Activated naive CD4-positive, alpha-beta T cell treated with anti-CD3 and anti-CD28 coated beads, Interleukin-2, amount 50 U/mL, for 16 hours (primary cell): Measurements from ENCODE around the gene PRPS1.
"Not testable (repeated sequence)": the region's sequence is repeated elsewhere in the genome, so short reads cannot be mapped to it uniquely, and the experiment has no call there.

Experiments
- DNase-seq: peaks from one replicate; pipeline ENCODE4 v3.0.0-alpha.2; 2020

PRPS1 gene

DNA sequence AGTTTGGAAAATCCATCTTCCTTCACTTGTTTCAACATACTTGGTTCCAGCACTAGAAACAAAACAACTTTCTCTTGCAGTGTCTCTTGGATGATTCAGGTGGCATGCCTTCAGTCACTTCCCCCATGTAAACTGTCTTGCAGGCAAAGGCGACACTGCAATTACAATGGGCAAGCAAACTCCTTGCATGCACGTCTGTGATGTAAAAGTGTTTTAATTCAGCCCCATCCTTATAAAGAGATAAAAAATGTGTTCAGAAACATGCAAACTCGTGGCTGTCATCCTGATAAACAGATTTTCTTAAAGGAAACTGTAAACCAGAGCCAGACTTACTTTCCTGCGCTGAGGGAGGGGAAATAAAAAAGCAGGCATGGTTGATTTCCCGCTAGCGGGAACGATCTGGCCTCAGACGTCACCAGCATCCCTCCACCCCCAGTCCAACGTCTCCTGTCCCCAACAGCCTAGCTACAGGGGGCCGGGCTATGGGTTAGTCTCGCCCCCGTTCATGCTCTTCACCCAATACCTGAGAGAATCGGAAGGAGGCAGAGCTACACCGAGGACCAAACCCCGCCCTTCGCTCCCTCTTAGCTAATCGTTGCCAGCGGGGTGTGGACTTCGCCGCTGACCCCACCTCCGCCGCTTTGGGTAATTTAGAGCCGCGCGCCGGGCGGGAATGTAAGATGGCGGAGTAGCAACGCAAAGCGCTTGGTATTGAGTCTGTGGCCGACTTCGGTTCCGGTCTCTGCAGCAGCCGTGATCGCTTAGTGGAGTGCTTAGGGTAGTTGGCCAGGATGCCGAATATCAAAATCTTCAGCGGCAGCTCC, at the start of gene PRPS1:
TSS of gene PRPS1 (plus strand) at position 673 of the 824 bp plus-strand sequence. CDS start at position 792, 119 bp downstream.
- DNase-seq, result peak; percentile 89

DNA sequence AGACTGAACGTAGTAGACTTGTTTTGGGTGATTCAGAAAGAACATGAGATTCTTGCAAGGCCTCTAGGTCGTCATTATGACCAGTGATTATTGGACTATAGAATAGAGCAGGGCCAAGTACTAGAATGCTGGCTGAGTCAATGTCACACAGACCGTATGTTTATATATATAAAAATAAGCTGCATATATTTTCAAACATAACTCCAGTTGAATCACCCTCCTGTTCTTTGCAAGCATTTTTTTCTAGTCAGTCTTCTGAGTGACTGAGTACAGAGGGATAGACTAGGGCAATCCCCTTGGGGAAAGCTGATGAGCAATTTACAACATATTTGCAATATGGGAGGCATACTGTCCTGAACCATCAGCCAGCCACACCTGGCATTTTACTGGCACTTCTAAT, 48.4 kb upstream of the PRPS1 start:
- no peak for DNase-seq

DNA sequence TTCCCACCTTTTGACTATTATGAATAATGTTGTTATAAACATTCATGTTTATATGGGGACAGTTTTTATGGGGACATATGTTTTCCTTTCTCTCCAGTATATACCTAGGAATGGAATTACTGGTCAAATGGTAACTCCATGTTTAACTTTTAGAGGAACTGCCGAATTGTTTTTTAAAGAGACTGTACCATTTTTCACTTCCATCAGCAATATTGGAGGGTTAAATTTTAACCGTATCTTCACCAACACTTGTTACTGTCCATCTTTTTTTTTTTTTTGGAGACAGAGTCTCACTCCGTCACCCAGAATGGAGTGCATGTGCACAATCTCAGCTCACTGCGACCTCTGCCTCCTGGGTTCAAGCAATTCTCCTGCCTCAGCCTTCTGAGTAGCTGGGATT, 46.4 kb upstream of the PRPS1 start:
- DNase-seq, result no peak

DNA sequence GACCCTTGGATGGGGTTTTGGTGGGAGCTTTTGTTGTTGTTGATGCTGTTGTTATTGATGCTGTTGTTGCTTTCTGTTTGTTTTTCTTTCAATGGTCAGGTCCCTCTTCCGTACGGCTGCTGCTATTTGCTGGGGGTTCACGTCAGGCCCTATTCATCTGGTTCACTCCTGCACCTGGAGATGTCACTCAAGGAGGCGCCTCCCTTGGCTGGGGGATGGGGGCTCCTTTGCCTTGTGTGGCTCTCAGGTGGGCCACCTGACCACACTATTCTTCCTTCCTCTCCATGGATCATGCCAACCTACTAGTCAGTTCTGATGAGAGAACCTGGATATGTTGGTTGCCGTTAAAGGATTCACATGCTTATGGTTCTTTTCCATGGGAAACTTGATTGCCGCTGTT, 39.1 kb upstream of the PRPS1 start:
- no peak for DNase-seq

DNA sequence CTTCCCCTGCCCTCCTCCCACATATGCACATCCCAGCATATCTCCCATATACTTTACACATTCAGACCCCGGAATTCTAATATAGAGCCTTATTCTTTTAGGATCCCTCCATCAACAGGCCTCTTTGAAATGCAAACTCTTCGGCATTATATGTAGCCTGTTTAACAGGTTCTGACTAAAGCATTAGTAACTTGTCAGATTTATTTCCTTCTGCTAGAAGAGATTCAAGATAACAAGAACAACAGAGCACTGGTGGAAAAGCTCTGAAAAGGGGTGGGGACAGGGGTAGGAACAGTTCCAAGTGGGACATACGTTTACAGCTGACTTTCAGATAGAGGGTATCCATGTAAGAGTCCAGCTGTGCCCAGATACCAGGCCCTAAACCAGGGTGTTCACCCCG, 31.7 kb upstream of the PRPS1 start:
- DNase-seq, result no peak

DNA sequence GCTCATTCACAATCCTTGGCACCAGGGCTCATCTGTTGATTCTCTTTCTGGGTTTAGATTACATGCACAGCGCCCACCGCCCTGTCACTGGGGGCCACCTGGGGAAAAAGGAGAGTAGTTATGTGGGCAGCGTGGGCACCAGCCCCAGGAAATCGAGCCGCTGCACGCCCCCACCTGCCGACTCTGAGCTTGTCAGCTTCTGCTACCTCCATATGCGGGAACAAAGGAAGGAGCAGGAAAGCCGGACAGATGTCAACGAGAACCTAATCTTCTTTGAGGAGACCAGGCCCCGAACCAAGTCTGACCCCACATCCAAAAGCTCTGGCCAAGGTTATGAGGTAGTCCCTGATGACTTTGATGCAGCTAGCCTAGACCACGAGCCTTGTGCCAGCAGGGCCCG, 31.0 kb upstream of the PRPS1 start:
- no peak for DNase-seq

DNA sequence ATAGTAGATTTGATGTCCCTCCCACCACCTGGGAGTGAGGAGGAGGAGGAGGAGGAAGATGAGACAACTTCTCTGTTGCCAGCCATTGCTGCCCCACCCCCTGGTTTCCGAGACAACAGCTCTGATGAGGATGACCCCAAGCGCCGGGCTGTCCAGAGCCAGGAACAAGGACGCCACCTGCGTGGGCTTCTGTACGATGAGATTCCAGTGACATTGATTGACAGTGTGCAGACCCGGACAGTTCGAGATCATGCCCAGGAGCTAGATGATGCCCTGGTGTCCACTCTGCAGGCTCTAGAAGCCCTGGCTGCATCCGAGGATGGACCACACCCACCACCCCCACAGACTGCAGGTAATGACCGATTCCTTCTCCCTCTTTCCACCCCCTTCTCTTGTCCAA, 30.5 kb upstream of the PRPS1 start:
- DNase-seq, result no peak

DNA sequence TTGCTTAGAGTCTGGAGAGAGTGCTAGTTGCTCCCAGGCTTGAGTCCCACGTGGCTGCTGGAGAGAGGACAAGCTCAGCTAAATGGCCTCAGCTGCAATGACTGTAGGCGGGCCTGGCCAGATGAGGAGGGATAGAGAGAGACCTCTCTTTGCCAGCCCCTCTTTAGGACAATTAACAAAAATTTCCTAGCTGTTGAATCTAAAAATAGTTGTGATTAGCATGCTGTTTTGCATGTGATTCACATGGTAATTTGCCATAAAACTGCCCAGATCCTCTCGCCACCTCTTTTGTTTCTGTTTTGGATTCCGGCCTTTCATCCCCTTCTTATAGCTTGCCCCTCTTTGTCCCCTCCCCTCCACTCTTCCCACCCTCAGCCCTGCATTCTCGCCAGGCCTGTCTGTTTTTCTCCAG, 28.9 kb upstream of the PRPS1 start:
- DNase-seq, result no peak

DNA sequence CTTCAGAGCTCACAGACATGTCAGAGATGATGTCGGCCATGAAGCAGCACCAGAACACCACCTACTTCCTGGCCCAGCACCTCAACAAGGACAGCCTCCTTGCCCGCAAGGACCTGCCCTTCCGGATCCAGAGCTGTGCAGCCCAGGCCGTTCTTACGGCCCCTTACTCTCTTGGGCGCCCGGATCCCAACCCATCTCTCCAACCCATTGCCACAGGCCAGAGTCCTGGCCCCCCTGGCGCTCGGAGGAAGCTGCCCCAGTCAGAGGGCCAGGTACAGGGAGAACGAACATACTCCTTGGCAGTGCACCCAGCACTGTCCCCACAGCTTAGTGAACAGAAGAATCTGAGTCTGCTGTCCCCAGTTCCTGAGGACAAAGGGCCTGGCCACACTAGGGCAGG, 27.9 kb upstream of the PRPS1 start:
- no peak for DNase-seq

DNA sequence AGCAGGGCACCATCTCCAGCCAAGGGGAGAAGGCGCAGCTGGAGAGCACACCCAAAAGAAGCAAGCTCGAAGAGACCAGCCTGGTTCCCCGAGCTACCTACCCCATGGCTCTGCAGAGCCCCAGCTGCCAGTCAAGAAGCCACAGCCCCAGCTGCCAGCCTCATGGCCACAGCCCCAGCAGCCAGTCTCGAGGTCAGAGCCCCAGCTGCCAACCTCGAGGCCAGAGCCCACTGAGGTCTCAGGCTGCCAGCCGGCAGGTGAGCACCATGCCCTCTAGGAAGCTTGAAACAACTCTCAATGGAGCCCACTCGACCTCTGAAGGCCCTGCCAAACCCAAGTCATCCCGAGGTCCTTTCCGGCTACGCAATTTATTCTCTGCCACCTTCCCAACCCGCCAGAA, 27.0 kb upstream of the PRPS1 start:
- no peak for DNase-seq

DNA sequence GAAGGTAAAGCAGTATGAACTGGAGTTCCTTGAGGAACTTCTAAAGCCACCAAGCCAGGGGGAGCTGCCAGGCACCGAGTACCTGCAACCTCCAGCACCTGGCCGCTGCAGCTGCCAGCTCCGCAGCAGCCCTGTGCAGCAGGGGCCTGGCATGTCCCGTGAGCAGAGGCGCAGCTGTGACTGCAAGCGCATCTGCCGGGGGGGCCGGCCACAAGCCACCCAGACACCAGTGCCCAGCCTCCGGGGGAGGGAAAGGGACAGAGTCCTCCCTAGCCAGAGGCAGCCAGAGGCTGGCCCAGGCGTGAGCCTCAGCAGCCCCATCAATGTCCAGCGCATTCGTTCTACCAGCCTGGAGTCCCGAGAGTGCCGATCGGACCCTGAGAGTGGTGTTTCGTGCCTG, 26.6 kb upstream of the PRPS1 start:
- no peak for DNase-seq

DNA sequence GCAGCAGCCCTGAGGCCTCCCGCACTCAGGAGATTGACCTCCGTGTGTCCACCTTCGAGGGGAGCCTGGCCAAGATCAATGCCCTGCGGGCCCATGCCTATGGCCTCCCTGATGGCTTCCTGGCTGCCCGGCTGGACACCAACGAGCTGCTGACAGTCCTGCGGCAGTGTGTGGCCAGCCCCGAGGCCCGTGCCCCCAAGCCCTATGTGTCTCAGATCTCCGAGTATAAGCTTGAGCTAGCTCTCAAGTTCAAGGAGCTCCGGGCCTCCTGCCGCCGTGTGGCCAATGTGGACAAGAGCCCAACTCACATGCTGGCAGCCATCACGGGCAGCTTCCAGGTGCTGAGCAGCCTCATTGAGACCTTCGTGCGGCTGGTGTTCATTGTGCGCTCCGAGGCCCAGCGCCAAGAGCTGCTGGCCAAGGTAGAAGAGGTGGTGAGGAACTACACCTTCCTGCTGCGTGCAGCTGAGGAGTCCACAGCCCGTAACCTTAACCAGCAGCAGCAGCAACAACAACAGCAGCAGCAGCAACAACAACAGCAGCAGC, 25.5 kb upstream of the PRPS1 start:
- no peak for DNase-seq

DNA sequence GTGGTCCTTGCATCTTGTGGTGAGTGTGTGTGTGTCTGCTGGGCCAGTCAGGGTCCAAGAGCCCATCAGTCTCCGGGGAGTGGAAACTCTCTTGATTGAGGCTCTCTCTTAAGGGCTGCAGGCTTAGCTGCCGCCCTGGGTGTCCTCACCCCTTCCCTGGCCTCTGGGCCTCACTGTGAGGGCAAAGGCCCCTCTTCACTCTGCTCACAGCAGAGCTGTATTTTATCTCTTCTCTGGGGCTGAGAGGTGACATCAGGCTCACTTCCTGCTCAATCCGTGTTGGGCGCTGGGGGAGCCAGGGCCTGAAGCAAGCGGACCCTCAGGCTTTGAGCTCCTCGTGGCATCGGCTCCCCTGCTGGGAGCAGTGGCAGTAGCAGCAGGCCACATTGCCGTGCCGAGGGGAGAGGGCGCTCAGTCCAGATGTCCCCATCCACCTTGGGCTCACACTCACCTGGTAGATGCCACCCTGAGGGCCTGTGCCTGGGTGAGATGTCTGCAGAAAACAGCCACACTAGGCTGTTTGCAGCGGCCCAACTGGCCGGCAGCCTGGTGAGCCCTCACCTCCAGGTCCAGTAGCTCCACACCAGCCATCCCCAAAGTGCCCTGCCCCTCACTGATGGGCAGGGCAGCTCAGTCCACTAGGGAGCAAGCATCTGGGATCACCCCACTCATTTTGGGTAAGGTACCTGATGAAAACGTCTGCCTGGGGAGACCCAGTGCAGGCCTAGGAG, 24.7 kb upstream of the PRPS1 start:
- no peak for DNase-seq

DNA sequence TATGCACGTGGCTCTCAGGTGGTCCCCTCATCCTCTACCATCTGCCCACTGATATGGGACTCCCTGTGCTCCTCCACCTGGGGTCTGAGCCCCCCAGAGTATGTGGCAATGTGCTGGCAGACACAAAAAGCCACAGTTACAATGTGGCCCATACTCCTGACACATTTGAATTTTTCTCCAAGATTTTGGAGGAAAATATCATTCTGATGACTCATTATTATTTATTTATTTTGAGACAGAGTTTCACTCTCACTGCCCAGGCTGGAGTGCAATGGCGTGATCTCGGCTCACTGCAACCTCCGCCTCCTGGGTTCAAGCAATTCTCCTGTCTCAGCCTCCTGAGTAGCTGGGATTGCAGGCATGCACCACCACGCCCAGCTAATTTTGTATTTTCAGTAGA, 19.2 kb upstream of the PRPS1 start:
- not testable (repeated sequence) for DNase-seq

DNA sequence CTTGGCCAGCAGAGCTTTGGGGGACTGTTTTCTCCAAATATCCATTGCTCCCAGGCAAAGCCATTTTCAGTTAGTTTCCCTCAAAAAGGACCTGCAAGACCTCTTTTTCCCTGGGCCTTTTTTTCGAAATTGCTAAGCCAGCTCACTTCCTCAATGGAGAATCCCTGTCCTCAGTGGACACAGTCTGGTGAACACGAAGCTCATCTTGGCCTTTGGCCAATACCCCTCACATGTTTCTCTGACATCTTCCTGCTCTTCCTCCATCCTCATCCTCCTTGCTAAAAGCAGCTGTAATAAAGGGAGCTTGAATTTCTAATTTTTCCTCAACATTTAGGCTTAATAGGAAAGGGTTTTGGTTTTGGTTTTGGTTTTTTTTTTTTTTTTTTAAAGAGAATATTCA, 17.6 kb upstream of the PRPS1 start:
- DNase-seq, result no peak

DNA sequence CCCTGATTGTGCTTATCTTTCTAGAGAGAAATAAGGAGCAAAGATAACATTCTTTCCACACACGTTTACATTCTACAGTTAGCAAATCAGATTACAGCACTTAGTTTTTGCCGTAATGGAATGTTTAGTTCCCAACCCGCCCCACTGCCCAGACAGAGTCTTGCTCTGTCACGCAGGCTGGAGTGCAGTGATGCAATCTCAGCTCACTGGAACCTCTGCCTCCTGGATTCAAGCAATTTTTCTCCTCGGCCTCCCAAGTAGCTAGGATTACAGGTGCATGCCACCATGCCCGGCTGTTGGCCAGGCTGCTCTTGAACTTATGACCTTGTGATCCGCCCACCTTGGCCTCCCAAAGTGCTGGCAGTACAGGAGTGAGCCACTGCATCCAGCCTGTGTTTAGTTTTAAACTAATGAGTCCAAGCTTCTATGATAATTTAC, 8.4 kb upstream of the PRPS1 start:
- no peak for DNase-seq

DNA sequence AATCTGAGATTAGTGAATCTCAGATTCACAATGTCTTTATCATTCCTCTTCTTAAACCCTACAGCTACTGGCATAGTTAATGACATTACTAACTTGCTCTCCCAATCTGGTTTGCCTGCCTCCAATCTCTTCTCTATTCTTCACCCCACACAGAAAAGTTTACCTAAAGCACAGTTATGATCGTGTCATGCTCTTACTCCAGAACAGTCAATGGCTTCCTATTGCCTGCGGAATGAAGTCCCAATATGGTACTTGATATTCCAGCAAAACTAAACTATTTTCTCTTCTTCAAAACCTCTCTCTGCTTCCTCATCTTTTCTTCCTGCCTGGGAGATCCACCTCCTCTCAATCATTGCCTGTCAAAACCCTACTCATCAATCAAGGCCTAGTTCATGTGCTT, 3.4 kb upstream of the PRPS1 start:
- no peak for DNase-seq

DNA sequence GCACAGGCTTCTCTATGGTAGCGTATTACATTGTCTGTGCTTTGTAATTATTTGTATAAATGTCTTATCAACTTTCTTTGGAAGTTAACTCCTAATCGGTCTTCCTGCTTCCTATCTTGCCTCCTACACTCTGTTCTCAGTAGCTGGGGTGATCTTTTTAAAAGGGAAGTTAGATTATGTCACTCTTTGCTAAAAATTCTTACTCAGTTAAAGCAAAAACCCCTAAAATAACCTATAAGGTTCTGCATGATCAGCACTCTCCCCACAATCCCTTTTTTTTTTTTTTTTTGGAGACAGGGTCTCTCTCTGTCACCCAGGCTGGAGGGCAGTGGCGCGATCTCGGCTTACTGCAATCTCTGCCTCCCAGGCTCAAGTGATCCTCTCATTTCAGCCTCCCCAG, 2.6 kb upstream of the PRPS1 start:
- DNase-seq, result no peak

DNA sequence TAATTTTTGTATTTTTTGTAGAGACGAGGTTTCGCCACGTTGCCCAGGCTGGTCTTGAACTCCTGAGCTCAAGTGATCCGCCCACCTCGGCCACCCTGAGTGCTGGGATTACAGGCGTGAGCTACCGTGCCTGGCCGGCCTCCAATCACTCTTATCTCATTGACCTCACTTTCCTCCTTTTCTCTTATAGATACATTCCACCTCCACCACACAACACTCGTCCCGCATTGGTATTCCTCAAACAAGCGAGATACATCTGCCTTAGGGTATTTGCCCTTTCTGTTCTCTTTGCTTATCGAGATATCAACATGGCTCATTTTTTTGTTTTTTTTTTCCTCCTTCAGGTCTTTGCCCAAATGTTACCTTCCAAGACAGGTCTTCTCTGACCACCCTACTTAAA, 1.8 kb upstream of the PRPS1 start:
- DNase-seq, result no peak

DNA sequence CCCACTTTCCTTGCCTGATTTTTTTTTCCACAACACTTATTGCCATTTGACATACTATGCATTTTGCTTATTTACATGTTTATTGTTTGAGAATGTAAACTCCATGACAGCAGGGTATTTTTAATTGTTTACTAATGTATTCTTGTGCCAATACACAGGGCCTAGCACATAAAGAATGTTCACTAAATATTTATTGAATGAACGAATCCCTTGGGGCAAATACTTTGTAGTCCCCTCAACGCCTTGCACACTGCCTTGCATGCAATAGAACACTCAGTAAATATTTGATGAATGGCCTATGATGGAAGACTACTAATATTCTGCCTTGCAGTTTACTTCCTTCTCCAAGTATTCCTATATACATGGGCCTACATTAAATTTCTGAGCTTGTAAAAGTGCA, 1.4 kb upstream of the PRPS1 start:
- DNase-seq, result no peak

DNA sequence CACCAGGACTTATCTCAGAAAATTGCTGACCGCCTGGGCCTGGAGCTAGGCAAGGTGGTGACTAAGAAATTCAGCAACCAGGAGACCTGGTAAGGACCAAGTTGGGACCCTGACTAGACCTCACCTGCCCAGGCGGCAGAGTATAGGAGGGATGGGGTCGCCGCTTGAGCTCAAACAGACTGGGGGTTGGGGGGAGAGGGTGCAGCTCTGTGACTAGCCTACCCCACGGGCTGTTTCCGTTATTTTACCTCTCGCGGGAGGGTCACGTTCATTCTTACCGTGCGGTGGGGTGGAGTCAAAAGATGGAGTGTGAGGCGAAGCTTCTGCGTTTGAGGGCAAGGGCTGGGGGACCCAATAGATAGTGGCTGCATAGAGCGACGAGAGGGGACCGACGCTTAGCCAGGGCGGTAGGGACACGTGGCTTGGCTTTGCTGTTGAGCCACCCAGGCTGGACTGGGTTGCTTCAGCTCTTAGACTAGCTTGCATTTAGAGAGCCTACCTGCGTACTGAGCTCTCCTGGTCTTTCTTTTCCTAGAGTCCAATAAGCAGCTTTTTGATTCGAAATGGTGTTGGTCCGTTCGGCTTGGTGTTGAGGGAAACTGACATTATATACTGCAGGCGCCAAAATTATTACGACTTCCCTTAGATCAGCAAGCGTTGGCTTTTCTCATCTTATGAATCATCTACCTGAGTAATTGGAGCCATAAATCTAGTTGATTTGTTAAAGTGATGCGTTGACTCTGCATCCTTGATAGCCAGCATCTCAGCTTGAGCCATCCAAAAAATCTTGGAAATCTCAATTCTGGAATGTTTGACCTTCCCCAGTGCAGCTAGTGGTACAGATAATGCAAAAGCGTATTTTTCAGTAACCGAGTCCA, 591 bp downstream of the PRPS1 start:
- peak; percentile 50 for DNase-seq

DNA sequence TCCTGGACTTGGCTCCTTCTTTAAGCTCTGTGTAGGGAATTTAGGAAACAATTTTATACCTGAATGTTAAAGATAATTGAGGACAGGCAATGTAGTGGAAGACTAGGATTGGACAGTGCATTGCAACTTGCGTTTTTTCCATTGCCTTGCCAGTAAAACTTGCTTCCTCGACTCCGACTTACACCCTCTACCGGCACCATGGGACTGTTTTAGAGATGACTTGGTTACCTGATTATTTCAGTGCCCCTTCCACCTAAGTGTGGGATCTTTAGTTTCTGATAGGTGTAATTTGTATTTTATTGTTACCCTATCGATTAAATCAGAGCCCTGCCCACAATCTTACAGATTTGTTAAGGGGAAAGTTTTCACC, 1.2 kb downstream of the PRPS1 start:
- no peak for DNase-seq

DNA sequence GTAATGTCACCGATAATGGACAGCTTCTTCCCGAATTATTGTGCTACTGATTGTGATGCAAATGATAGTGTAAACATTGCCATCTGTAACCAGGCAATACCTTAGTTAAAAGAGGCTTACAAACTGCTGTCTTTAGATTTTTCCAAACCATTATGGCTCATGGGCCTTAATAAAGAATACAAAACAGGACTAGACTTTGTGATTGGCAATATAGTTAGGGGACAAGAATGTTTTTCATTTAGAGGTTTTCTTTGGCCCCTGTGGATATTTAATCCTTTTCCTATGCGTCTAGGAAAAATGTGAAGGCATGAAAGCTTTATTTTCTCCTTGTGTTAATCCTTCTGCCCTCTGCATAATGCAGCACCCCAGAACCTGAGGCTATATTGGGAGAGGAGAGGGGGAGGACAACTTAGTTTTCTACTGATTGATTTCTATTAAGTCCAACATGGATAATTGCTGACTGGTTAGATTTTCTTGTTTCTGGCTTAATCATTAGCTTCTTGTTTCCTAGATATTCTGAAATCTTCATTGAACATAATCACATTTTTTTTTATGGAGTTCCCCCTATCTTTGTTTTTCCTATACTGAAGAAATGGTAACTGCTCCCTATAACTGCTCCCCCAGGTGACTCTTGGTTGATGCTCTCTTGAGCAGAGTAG, 1.9 kb downstream of the PRPS1 start:
- no peak for DNase-seq
